Renal pelvis (tissue), 4 donors: Measurements from ENCODE around the gene DDA1. TPM values are rescaled to one million over a fixed set of nuclear protein-coding genes. Genes with fewer than 3 reads are reported as not detected.
A peak's percentile ranks its signal among the peaks of the same experiment; 100 is the strongest.
"Not testable (repeated sequence)": the region's sequence is repeated elsewhere in the genome, so short reads cannot be mapped to it uniquely, and the experiment has no call there.

Source experiments
- DNase-seq: peaks from one replicate; pipeline ENCODE4 v3.0.0-alpha.2; 2013
- polyA plus RNA-seq, 3 donors: library from polyadenylated mRNA; unstranded; fragments of 120-200 nt; gene quantifications; one replicate each; pipeline ENCODE4 v1.2.1, GENCODE V29; 2013; ENCODE audit not compliant: insufficient read length in 3 of 3

The DDA1 gene
- polyA plus RNA-seq, 3 donors: 34.6 to 42.5 (median 40.7) TPM

DNA sequence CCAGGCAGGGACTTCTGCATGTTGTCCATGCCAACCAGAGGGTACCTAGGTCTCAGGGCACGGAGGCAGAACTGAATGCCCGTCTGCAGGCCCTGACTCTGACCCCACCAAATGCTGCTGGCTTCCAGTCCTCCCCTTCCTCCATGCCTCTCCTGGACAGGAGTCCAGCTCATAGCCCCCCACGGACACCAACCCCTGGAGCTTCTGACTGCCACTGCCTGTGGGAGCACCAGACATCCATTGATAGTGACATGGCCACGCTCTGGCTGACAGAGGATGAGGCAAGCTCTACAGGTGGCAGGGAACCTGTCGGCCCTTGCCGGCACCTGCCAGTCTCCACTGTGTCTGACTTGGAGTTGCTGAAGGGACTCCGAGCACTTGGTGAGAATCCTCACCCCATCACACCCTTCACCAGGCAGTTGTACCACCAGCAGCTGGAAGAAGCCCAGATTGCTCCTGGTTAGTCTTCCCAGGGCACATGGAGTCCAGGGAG lies 25.8 kb upstream of the DDA1 start:
- DNase-seq: no peak

DNA sequence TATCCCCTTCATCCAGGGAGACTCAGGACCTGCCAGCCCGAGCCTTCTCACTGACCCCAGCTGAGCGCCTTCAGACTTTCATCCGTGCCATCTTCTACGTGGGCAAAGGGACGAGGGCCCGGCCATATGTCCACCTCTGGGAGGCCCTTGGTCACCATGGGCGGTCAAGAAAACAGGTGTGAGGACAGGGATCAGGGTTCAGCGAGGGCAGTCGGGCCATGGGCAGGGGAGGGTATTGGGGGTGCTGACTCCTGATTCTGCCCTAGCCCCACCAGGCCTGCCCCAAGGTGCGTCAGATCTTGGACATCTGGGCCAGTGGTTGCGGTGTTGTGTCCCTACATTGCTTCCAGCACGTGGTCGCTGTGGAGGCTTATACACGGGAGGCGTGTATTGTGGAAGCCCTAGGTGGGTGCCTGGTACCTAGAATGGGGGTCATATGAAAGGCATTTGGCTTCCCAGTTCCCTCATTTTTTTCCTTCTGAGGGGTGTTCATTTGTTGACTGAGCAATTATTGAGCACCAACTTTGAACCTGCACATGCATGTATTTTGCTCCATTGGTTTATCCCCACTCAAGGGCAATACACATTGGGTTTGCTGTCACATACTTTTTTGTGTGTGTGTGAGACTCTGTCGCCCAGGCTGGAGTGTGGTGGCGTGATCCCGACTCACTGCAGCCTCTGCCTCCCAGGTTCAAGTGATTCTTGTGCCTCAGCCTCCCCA lies 23.8 kb upstream of the DDA1 start:
- no peak for DNase-seq

DNA sequence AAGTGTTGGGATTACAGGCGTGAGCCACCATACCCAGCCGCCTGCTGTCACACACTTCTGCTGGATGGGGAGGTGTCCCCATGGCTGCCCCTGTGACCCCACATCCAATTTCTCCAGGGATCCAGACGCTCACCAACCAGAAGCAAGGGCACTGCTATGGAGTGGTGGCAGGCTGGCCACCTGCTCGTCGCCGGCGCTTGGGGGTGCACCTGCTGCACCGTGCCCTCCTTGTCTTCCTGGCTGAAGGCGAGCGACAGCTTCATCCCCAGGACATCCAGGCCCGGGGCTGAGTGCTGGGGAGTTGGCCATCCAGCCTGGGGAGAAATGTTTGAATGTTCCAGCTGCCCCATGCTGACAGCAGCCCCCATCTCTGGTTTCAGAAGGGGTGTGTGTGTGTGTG lies 23.1 kb upstream of the DDA1 start:
- no peak for DNase-seq

DNA sequence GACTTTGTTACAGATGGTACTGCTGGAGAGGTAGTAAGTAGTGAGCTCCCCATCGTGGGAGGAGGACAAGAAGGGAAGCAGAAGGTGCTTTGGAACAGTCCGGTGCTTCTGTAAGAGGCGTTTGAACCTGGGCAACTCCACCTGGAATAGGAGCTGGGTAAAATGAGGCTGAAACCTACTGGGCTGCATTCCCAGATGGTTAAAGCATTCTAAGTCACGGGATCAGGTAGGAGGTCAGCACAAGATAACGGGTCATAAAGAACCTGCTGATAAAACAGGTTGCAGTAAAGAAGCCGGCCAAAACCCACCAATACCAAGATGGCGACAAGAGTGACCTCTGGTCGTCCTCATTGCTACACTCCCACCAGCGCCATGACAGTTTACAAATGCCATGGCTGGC lies 22.6 kb upstream of the DDA1 start:
- no peak for DNase-seq

DNA sequence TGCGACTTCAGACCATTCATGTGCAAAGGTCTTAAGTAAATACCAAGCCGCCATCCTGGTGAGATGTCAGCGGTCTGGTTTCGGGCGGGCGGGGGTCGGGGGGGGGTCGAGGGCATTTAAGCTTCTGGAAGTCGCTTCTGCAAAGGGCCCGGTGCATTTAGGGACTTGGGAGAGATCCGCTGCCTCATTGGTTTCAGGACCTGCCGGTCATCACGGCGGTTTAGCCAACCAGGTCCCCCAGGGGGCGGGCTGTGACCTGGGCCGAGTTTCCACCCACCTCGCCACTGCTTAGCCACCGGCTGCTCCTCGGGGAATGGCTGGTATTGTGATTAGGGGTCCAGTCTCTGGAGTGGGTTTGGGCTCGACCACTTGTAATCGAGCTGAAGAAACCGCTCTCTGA lies 19.9 kb upstream of the DDA1 start:
- peak; percentile 74 for DNase-seq

DNA sequence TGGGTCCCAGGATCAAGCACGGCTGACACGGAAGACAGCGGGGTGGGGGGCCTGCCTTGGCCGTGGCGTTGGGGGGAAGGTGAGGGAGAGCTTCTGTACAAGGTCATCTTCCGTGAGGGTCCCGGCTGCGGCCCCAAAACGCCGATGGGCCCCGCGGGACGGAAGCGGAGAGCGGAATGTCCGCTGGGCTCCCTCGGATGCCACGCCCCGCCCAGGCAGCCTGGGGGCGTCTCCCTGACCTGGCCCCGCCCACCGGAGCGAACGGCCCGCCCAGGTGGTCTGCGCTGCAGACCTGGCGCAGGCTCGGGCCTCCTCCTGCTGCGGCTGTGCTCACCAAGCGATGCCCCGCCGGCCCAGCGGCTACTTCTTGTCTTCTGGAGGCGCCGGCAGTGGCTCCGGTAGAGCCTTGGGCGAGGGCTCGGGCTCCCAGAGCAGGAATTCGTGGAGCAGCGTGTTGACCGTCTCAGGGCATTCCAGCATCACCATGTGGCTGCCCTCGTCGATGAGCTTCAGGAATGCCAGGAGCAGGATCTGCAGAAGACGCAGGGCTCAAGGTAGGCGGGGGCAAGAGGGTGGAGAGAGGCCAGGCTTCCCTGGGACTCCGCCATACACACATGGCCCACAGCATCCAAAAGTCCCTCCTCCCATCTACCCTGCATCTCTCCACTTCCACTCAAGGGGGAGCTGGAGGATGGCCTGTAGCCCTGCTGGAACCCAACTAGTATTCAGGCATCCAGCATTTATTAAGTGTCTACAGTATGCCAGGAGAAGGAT lies 16.9 kb upstream of the DDA1 start:
- DNase-seq: peak; percentile 72

DNA sequence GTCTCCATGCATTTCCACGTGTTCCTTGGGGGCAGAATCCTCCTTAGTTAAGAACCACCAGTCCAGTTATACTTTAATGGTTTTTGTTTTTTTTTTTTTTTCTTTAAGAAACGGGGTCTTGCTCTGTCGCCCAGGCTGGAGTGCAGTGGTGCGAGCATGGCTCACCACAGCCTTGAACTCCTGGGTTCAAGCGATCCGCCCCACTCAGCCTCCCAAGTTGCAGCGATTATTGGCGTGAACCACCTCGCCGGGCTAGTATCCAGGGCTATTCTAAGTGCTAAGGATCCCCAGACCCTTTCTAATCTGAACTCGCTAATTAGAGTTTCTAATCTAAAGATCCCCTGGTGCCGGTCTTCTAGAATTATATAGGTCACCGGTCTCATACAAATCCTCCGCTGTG lies 15.8 kb upstream of the DDA1 start:
- no peak for DNase-seq

DNA sequence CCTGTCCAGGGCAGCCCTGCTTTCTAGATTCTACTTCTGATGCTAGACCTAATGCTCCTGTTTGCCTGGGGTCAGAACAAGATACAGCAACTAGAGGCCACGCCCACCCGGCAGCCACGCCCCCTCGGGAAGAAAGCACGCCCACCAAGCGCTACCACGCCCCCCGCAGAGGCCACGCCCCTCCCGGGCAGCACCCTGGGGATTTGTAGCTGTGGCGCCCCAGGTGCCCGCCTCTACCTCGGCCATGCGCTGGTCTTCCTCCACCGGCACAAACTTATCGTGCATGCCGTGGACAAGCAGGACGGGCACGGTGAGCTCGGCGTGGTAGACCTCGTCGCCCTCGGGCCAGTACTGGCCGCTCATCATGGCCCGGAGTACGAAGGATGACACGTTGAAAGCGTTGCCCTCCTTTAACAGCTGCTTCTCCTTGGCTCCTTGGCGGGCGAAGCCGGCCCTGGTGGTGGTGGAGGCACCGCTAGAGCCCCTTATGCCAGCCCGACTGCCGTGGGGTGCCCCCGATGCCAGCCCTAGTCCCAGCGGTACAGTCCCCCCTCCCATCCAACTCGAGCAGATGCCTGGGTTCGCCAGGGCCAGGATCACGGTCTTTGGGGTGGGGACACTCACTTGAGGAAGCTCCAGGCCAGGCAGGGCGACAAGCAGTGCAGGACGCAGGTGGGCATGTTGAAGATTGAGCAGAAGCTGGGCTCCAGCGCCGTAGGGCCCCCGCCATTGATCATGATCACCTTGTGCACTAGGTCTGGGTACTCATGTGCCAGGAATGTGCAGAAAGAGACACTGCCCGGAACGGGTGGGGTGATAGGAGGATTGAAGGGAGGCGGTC lies 15.1 kb upstream of the DDA1 start:
- no peak for DNase-seq

DNA sequence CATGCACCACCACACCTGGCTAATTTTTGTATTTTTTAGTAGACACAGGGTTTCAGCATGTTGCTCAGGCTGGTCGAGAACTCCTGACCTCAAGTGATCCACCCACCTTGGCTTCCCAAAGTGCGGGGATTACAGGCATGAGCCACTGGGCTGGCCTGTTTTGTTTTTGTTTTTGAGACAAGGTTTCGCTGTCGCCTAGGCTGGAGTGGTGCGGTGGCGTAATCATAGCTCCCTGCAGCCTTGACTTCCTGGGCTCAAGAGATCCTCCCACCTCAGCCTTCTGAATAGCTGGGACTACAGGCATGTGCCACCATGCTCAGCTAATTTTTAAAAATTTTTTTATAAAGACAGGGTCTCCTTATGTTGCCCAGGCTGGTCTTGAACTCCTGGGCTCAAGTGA lies 13.8 kb upstream of the DDA1 start:
- DNase-seq: not testable (repeated sequence)

DNA sequence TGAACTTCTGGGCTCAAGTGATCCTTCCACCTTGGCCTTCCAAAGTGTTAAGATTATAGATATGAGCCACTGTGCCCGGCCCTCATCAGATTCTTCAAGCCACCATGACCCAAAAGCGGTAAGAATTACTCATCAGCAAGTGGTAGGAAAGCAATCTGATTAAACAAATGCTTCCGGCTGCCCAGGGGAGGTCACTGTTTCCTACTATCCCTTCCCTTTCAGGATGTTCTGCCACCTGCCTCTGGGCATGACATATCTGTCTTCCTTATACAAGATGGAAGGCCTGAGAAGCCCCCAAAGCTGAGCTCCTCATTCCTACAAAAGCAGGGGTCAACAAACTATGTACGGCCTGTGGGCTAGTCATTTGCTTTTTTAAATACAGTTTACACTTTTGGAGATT lies 13.1 kb upstream of the DDA1 start:
- no peak for DNase-seq

DNA sequence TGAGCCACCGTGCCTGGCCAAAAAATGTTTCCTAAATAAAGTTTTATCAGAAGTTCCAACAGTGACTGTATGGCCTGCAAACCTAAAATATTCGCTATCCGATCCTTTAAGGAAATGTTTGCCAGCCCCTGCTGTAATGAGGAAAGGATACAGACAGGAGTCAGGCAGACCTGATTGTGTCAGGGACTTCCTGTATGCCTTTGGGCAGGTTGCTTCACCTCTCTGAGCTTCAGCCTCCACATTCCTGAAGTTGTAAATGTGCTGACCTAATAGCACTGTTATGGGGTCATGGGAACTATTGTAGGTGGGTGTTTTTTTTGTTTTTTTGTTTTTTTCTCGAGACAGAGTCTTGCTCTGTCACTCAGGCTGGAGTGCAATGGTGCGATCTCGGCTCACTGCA lies 12.4 kb upstream of the DDA1 start:
- DNase-seq: no peak

DNA sequence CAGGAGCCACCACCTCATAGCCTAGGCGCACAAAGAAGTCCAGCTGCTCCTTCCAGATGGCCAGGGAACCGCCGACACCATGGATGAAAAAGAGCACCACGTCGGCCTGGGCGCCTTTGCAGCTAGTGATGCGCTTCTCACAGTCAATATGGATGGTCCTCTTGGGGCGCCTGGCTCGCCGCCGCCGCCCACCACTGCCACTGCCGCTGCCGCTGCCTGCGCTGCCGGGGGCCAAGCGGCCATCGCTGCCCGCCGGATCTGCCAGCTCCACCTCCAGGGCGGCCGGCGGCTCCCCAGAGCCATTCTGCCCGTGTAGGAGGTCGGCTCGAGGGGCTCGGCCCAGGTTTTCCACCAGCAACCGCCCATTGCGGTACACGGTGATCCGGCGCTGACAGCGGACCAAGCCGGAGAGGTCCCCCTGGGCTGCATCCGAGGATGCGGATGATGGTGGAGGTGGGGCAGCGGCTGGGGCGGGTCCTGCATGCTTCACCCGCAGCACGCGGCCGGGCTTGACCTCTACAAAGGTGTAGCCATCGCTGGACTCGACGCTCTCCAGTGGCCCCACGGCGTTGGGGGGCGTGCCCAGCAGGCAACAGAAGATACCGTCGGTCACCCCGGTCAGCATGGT lies 8.3 kb upstream of the DDA1 start:
- DNase-seq: no peak

DNA sequence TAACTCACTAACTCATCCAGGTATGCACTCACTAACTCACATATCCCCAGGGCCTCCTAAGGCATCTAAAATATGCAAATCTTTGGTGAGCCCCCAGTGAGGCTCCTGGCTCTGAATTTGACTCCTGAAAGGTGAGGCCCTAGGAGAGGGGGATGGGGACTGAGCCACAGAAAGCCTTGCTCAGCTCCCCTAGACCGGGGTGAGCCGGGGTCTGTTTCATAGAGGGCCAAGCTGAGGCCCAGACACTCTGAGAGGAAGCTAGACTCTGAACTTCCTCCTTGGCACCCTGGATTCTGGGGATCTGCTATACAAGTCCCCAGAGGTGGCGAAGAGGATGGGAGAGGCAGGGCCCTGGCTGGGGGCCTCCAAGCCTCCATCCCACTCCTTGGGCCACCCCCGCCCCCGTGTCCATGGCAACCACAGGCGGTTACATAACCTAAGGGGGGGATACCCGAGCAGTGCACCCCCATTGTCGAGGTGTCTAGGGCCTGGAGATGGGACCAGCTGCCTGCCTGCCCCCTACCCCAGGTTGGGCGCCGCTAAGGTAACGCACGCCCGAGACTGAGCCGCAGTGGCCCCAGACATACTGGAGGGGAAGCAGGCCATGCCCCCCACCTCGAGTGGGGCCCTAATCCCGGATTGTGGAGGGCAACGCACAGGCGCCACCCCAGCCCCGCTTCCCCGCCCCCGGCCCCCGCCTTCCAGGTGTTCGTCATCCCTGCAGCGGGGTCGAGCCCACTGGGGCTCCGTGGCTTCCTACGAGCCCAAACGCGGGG lies 6.8 kb upstream of the DDA1 start:
- no peak for DNase-seq

DNA sequence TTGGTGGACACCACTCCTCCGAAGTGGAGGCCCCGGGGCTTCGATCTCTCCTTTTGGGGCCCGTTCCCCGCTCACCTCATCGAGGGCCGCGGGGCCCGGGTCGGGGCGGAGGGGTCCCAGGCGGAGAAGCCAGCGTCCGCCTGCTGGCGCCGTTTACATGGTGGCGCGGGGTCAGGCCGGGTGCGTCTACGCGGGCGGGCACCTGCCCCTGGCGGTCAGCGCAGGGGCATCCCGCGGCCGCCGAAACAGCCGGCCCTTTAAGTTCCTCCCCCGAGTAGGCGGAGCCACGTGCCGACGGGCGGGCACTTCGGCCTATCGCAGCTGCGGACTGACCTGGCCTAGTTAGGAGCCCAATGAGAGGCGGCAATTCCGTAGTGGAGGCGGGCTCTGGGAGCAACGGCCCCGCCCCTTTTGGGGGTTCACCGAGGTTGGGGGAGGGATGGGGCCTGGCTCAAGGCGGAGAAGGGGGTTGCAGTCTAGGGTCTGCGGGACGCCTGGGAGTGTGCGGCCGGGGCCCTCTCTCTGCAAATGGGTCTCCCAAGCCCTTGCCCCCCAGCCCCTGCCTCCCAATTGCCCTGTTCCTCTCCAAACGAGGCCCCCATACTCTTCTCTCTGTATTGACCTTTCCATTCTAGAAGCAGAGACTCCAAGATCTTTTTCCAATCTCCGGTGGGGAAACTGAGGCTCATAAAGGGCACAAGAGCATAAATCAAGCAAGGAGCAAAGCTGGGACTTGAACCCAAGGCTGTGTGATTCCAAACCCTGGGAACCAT lies 6.0 kb upstream of the DDA1 start, which contains the start of gene ABHD8:
ABHD8 (minus strand) TSS at position 259 of the 773 bp plus-strand sequence. CDS start 1,809 bp downstream, outside the sequence.
- DNase-seq: peak; percentile 95

DNA sequence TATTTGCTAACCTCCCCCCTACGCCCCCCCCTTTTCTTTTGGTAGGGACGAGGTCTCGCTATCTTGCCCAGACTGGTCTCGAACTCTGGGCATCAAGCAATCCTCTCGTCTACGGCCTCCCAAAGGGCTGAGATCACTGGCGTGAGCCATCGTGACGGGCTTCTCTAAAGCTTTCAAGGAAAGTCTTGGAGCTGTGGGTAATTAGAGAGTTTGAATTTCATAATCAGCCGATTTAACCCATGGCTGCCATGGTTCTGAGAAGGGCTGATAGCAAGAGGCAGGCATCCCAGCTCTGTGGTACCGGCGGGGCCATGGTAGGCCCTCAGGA lies 5.5 kb upstream of the DDA1 start:
- no peak for DNase-seq

DNA sequence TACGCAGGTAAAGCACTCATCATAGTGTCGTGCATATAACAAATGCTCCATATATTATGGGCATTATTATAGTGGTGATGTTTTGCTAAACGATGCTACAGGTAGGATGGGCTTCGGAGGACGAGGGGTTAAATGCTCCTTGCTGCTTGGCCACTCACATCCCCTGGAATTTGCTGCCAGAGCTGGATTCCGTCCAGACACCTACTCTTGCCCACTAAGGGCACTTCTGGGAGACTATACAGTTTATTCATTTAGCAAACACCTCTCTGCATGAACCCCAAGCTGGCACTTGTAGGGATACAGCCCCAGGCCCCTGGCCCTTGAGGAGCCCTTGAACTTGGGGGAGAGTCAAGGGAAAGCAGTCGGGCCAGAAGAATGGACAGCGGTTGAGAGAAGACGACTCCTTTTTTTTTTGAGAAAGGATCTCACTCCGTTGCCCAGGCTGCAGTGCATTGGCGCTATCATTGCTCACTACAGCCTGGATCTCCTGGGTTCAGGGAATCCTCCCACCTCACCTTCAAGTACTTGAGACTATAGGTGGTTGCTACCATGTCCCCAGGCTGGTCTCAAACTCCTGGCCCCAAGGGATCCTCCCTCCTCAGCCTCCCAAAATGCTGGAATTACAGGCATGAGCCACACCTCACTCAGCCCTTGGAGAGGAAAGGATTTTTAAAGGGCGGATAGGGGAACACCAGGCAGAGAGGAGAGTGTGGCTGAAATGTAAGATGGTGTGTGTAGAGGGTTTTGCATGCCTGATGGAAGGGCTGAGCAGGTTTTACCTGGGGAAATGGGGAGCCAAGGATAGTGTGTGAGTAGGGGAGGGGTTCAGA lies 4.8 kb upstream of the DDA1 start:
- DNase-seq: no peak

DNA sequence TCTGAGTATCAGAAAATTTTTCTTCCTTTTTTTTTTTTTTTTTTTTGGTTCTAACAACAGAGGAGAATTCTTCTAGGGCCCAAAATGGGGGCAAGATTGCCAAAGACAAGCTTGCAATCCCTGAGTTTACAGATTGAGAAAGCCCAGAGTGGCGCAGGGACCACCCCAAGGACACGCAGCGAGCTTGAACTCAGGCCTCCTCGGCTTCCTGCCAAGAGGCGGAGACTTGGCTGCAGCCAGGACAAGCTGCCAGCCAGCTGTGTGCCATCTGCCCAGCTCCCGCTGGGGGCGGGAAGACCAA lies 4.2 kb upstream of the DDA1 start:
- no peak for DNase-seq

DNA sequence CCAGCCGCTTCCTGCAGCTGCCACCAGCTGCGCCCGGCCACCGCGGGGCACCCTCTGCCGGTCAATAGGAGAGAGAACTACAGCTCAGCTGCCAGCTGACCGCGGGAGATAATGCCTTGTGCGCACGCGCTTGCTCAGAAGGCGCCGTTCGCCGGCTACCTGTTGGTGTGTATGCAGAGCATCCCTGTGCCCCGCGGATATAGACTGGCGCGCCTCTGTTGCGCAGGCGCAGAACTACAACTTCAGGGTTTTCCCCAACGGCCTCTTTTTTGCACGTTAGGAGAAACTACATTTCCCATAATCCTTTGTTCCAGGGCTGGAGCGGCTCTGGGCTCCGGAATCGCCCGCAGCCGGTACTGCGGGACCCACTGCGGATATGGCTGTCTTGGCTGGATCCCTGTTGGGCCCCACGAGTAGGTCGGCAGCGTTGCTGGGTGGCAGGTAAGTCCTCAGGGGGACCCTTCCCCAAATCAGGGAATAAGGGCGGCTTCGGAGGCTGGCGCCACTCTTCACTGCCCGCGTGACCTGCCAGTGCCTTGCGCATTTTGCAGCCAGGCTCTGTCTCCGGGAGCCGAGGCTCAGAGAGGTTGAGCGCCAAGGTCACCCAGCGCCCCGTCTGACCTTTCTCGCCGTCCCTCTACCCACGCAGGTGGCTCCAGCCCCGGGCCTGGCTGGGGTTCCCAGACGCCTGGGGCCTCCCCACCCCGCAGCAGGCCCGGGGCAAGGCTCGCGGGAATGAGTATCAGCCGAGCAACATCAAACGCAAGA lies 3.7 kb upstream of the DDA1 start, which contains the start of gene MRPL34:
MRPL34 (plus strand) TSS at position 356 of the 768 bp plus-strand sequence; CDS start at position 377, 21 bp downstream.
- DNase-seq: peak; percentile 98

DNA sequence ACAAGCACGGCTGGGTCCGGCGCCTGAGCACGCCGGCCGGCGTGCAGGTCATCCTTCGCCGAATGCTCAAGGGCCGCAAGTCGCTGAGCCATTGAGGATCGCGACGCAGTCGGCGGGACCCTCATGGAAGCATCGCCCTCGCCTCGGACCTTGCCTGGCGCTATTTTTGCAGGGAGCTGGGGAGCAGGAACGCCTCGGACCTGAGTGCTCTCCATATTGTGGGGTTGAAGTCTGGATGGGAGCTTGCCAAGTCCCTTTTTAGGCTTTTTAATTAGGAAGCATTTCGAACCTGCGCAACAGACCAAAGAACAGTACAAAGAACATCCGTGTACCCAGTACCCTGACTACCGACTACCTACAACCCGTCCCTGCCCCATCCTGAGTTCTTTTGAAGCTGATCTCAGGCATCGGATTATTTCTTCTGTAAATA lies 3.1 kb upstream of the DDA1 start:
- DNase-seq: no peak
